Measurements from ENCODE around the gene KIAA0319L.

DNA sequence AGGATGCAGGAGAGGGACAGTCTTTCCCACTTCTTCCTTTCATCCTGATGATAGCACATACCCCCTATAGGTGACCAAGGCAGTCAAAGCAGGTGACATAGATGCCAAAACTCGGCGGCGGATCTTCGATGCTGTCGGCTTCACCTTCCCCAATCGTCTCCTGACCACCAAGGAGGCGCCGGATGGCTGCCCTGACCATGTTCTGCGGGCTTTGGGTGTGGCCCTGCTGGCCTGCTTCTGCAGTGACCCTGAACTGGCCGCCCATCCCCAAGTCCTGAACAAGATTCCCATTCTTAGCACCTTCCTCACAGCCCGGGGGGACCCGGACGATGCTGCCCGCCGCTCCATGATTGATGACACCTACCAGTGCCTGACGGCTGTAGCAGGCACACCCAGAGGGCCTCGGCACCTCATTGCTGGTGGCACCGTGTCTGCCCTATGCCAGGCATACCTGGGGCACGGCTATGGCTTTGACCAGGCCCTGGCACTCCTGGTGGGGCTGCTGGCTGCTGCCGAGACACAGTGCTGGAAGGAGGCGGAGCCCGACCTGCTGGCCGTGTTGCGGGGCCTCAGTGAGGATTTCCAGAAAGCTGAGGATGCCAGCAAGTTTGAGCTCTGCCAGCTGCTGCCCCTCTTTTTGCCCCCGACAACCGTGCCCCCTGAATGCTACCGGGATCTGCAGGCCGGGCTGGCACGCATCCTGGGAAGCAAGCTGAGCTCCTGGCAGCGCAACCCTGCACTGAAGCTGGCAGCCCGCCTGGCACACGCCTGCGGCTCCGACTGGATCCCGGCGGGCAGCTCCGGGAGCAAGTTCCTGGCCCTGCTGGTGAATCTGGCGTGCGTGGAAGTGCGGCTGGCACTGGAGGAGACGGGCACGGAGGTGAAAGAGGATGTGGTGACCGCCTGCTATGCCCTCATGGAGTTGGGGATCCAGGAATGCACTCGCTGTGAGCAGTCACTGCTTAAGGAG lies 3.3 kb upstream of the KIAA0319L start:
- TF ChIP-seq CTCF (conservative IDR thresholded peaks at IDR 0.05; ENCODE audit: low read length) (no peak), EZH2phosphoT487 (IDR thresholded peaks at IDR 0.05; ENCODE audit: borderline replicate concordance, low read depth, low read length) (no peak)

Measured in OCI-LY7 (cell line).